ENCODE measurements around the gene DAAM2.

Gene DAAM2

DNA sequence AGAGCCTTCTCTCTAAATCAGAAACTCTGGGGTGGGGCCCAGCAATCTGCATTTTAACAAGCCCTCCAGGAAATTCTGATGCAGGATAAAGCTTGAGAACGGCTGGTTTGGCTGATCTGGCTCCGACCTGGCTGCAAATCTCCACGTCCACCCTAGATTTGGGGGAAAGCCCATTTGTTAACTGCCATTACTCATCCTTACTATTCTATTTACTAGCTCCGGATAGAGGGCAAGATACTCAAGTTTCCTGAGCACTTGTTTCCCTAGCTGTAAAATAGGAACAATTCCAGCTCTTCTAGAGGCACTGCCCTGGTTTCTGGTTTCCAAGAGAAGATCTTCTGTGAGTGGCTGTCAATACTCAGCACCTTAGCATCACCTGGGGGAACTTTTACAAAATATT lies 44.4 kb downstream of the DAAM2 start:
- H3K9ac ChIP-seq (ENCODE audit: low read length) = no peak overlapping the region
- H3K4me1 ChIP-seq (ENCODE audit: insufficient read depth, low read length) = peaks cover 26% of the 10 kb centered on the region
- no peaks in the 10 kb centered on the region for H3K9me3 ChIP-seq (ENCODE audit: low read length)
- H3K36me3 ChIP-seq (ENCODE audit: insufficient read depth, low read length) = no peaks in the 10 kb centered on the region
- H3K27me3 ChIP-seq (ENCODE audit: control insufficient read depth in 1 of 2, insufficient read depth in 2 of 2, low read length in 2 of 2) = no peaks in the 10 kb centered on the region
- no peak overlapping the region for H3K27ac ChIP-seq (ENCODE audit: low read depth, low read length)
- H3K4me3 ChIP-seq (ENCODE audit: low read depth in 1 of 2, low read length in 2 of 2) = no peak overlapping the region

- H3K9me3 ChIP-seq (ENCODE audit: low read length) = no peaks in the 10 kb centered on the region
- H3K9ac ChIP-seq (ENCODE audit: low read length) = no peak overlapping the region
- no peaks in the 10 kb centered on the region for H3K36me3 ChIP-seq (ENCODE audit: insufficient read depth, low read length)
- no peaks in the 10 kb centered on the region for H3K27me3 ChIP-seq (ENCODE audit: control insufficient read depth in 1 of 2, insufficient read depth in 2 of 2, low read length in 2 of 2)
- H3K4me1 ChIP-seq (ENCODE audit: insufficient read depth, low read length) = peaks cover 26% of the 10 kb centered on the region
- H3K4me3 ChIP-seq (ENCODE audit: low read depth in 1 of 2, low read length in 2 of 2) = no peak overlapping the region
- H3K27ac ChIP-seq (ENCODE audit: low read depth, low read length) = no peak overlapping the region
Observed at GRCh38 chr6:39839445-39839844, 47.3 kb downstream of the DAAM2 start.

DNA sequence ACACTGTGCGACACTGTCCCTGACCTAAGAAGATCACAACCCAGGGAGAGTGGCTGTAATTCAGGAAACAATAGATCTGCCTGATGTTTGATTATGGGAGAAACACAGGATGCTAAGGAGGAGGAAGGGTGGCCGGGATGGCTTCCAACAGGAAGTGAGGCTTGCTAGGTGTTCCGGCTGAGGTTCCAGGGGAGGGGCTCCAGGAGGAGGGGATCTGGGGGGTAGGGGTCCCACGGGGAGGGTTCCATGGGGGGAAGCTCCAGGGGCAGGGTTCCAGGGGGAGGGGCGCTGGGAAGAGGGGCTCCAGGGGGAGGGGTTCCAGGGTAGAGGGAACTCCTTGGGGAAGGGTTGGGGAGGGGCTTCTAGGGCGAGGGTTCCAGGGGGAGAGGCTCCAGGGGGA lies 48.6 kb downstream of the DAAM2 start:
- Histone ChIP-seq H3K4me1 (ENCODE audit: insufficient read depth, low read length) (peaks cover 19% of the 10 kb centered on the region), H3K9me3 (ENCODE audit: low read length) (no peaks in the 10 kb centered on the region), H3K27me3 (ENCODE audit: control insufficient read depth in 1 of 2, insufficient read depth in 2 of 2, low read length in 2 of 2) (no peaks in the 10 kb centered on the region), H3K36me3 (ENCODE audit: insufficient read depth, low read length) (no peaks in the 10 kb centered on the region), H3K4me3 (ENCODE audit: low read depth in 1 of 2, low read length in 2 of 2) (no peak overlapping the region), H3K9ac (ENCODE audit: low read length) (no peak overlapping the region), H3K27ac (ENCODE audit: low read depth, low read length) (no peak overlapping the region)

DNA sequence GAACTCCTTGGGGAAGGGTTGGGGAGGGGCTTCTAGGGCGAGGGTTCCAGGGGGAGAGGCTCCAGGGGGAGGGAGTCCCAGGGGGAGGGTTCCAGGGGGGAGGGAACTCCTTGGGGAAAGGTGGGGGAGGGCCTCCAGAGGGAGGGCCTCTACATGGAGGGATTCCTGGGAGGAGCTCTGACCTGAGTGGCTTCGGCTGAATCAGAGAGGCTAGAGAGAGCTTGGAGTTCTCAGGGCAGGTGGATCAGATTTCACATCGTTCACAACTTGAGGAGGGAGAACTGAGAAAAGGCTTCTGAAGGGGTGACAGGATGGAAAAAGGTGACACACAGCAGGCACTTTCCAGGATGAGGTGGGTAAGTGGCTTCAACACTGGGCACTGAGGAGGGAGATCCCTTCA lies 49.1 kb downstream of the DAAM2 start:
- Histone ChIP-seq H3K27ac (ENCODE audit: low read depth, low read length) (no peak overlapping the region), H3K9ac (ENCODE audit: low read length) (no peak overlapping the region), H3K36me3 (ENCODE audit: insufficient read depth, low read length) (no peaks in the 10 kb centered on the region), H3K4me3 (ENCODE audit: low read depth in 1 of 2, low read length in 2 of 2) (no peak overlapping the region), H3K27me3 (ENCODE audit: control insufficient read depth in 1 of 2, insufficient read depth in 2 of 2, low read length in 2 of 2) (no peaks in the 10 kb centered on the region), H3K9me3 (ENCODE audit: low read length) (no peaks in the 10 kb centered on the region), H3K4me1 (ENCODE audit: insufficient read depth, low read length) (peaks cover 14% of the 10 kb centered on the region)

- Histone ChIP-seq H3K36me3 (ENCODE audit: insufficient read depth, low read length) (no peaks in the 10 kb centered on the region), H3K27me3 (ENCODE audit: control insufficient read depth in 1 of 2, insufficient read depth in 2 of 2, low read length in 2 of 2) (no peaks in the 10 kb centered on the region), H3K4me3 (ENCODE audit: low read depth in 1 of 2, low read length in 2 of 2) (no peak overlapping the region), H3K9ac (ENCODE audit: low read length) (no peak overlapping the region), H3K27ac (ENCODE audit: low read depth, low read length) (no peak overlapping the region), H3K9me3 (ENCODE audit: low read length) (no peaks in the 10 kb centered on the region), H3K4me1 (ENCODE audit: insufficient read depth, low read length) (peaks cover 7% of the 10 kb centered on the region)
Observed at GRCh38 chr6:39841923-39842322, 49.7 kb downstream of the DAAM2 start.

GRCh38 chr6:39843305-39844020 lies 51.3 kb downstream of the DAAM2 start:
- Histone ChIP-seq H3K9ac (ENCODE audit: low read length) (no peak overlapping the region), H3K4me3 (ENCODE audit: low read depth in 1 of 2, low read length in 2 of 2) (no peak overlapping the region), H3K27ac (ENCODE audit: low read depth, low read length) (no peak overlapping the region), H3K36me3 (ENCODE audit: insufficient read depth, low read length) (no peaks in the 10 kb centered on the region), H3K4me1 (ENCODE audit: insufficient read depth, low read length) (peaks cover 6% of the 10 kb centered on the region), H3K27me3 (ENCODE audit: control insufficient read depth in 1 of 2, insufficient read depth in 2 of 2, low read length in 2 of 2) (no peaks in the 10 kb centered on the region), H3K9me3 (ENCODE audit: low read length) (no peaks in the 10 kb centered on the region)

GRCh38 chr6:39844866-39845265 lies 52.7 kb downstream of the DAAM2 start:
- Histone ChIP-seq H3K4me3 (ENCODE audit: low read depth in 1 of 2, low read length in 2 of 2) (no peak overlapping the region), H3K9ac (ENCODE audit: low read length) (no peak overlapping the region), H3K4me1 (ENCODE audit: insufficient read depth, low read length) (peaks cover 9% of the 10 kb centered on the region), H3K9me3 (ENCODE audit: low read length) (no peaks in the 10 kb centered on the region), H3K27ac (ENCODE audit: low read depth, low read length) (no peak overlapping the region), H3K27me3 (ENCODE audit: control insufficient read depth in 1 of 2, insufficient read depth in 2 of 2, low read length in 2 of 2) (no peaks in the 10 kb centered on the region), H3K36me3 (ENCODE audit: insufficient read depth, low read length) (no peaks in the 10 kb centered on the region)

DNA sequence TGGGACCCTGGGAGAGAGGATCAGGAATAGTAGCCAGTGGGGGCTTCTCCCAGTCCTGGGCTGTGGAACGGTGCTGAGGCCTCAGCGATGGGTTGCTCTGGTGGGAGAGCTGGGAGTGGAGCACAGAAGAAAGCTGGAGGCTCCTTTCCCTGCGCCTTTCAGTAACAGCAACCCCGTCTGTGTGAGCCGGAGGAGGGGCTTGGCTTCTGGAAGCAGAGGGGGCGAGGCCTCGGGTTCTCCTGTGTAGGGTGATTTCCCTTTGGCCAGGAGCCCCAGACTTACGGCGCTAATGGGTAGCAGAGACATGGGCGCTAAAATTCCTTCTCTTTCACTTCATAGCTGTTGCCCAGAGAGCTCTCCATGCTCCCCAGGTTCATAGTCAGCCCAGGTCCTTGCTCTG lies 55.0 kb downstream of the DAAM2 start:
- Histone ChIP-seq H3K9me3 (ENCODE audit: low read length) (no peaks in the 10 kb centered on the region), H3K9ac (ENCODE audit: low read length) (no peak overlapping the region), H3K27ac (ENCODE audit: low read depth, low read length) (no peak overlapping the region), H3K4me3 (ENCODE audit: low read depth in 1 of 2, low read length in 2 of 2) (no peak overlapping the region), H3K27me3 (ENCODE audit: control insufficient read depth in 1 of 2, insufficient read depth in 2 of 2, low read length in 2 of 2) (no peaks in the 10 kb centered on the region), H3K4me1 (ENCODE audit: insufficient read depth, low read length) (peaks cover 24% of the 10 kb centered on the region), H3K36me3 (ENCODE audit: insufficient read depth, low read length) (no peaks in the 10 kb centered on the region)

- Histone ChIP-seq H3K27ac (ENCODE audit: low read depth, low read length) (no peak overlapping the region), H3K36me3 (ENCODE audit: insufficient read depth, low read length) (no peaks in the 10 kb centered on the region), H3K9ac (ENCODE audit: low read length) (no peak overlapping the region), H3K4me1 (ENCODE audit: insufficient read depth, low read length) (peaks cover 28% of the 10 kb centered on the region), H3K27me3 (ENCODE audit: control insufficient read depth in 1 of 2, insufficient read depth in 2 of 2, low read length in 2 of 2) (no peaks in the 10 kb centered on the region), H3K9me3 (ENCODE audit: low read length) (no peaks in the 10 kb centered on the region), H3K4me3 (ENCODE audit: low read depth in 1 of 2, low read length in 2 of 2) (no peak overlapping the region)
Observed at GRCh38 chr6:39848171-39848570, 56.0 kb downstream of the DAAM2 start.

DNA sequence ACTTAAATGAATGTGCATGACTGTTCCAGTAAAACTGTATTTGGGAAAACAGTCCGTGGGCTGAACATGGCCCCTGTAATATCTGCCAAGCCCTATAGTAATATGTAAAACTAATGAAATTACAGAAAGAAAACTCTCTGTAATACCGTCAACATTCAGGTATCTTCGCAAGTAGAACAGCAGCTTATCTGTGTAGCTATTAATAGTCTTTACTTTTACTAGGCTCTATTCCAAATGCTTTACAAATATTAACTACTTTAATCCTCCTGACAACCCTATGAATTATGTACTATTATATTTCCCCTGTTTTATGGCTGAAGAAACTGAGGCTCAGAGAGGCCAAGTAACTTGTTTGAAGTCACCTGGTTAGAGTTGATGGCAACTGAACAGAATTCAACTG lies 57.1 kb downstream of the DAAM2 start:
- no peak overlapping the region for H3K27ac ChIP-seq (ENCODE audit: low read depth, low read length)
- H3K36me3 ChIP-seq (ENCODE audit: insufficient read depth, low read length) = no peaks in the 10 kb centered on the region
- H3K4me1 ChIP-seq (ENCODE audit: insufficient read depth, low read length) = peaks cover 33% of the 10 kb centered on the region
- H3K9me3 ChIP-seq (ENCODE audit: low read length) = no peaks in the 10 kb centered on the region
- H3K27me3 ChIP-seq (ENCODE audit: control insufficient read depth in 1 of 2, insufficient read depth in 2 of 2, low read length in 2 of 2) = no peaks in the 10 kb centered on the region
- H3K4me3 ChIP-seq (ENCODE audit: low read depth in 1 of 2, low read length in 2 of 2) = no peak overlapping the region
- H3K9ac ChIP-seq (ENCODE audit: low read length) = no peak overlapping the region

DNA sequence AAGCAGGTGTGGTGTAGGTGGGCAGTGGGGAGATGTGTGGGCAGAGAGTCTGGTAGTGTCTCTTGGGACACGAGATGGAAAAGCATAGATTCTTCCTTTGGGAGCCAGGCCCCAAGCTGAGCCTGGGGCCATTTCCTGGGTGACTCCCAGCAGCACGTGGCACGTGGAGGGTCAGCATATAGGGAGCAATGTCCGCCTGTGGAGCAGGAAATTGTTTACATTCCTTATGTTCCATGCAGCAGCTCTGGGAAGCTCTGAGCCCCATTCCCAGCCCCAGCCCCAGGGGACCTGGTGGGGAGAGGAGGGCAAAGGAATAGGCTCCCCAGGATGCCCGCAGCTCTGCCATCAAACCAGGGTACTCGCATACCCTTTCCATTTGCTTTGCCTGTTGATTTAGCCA lies 57.6 kb downstream of the DAAM2 start:
- no peak overlapping the region for H3K27ac ChIP-seq (ENCODE audit: low read depth, low read length)
- H3K27me3 ChIP-seq (ENCODE audit: control insufficient read depth in 1 of 2, insufficient read depth in 2 of 2, low read length in 2 of 2) = no peaks in the 10 kb centered on the region

DNA sequence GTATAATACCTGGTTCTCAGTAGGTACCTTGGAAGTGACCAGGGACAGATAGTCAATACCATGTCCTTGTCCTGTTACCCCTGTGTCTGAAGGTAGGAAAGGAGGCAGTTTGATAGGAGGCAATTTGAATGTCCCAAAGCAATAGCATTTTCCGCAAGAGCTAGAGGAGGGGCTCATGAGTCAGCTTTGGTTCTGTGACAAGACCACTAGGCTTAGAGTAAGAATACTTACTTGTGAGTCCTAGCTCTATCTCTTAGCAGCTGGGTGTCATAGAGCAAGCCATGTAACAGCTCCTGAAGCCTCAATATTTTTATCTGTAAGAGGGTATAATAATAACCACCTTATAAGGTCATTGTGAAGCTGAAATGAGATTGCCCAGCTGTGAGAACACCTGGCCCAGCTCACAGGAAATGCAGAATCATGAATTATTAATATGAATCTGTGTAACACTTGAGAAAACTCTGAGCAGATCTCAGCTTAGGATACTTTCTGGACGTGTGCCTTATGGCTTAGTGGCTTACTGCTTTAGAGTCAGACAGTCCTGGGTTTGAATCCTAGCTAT lies 58.6 kb downstream of the DAAM2 start:
- Histone ChIP-seq H3K27me3 (ENCODE audit: control insufficient read depth in 1 of 2, insufficient read depth in 2 of 2, low read length in 2 of 2) (no peaks in the 10 kb centered on the region), H3K36me3 (ENCODE audit: insufficient read depth, low read length) (no peaks in the 10 kb centered on the region), H3K9me3 (ENCODE audit: low read length) (no peaks in the 10 kb centered on the region), H3K27ac (ENCODE audit: low read depth, low read length) (no peak overlapping the region), H3K4me3 (ENCODE audit: low read depth in 1 of 2, low read length in 2 of 2) (no peak overlapping the region), H3K4me1 (ENCODE audit: insufficient read depth, low read length) (peaks cover 33% of the 10 kb centered on the region), H3K9ac (ENCODE audit: low read length) (no peak overlapping the region)

More for the DNA sequence above, 57.6 kb downstream of the DAAM2 start:
- Histone ChIP-seq H3K4me3 (ENCODE audit: low read depth in 1 of 2, low read length in 2 of 2) (no peak overlapping the region), H3K9me3 (ENCODE audit: low read length) (no peaks in the 10 kb centered on the region), H3K36me3 (ENCODE audit: insufficient read depth, low read length) (no peaks in the 10 kb centered on the region), H3K9ac (ENCODE audit: low read length) (no peak overlapping the region), H3K4me1 (ENCODE audit: insufficient read depth, low read length) (peaks cover 33% of the 10 kb centered on the region)

All from muscle layer of colon (tissue), 2 donors.